NCI-H1694 treated with DMSO at 0.1 percent for 48 hours (cell line): ENCODE data around the gene THSD7A.

ENCODE experiments used
- DNase-seq: peaks from one replicate; lab custom pipeline; 2025; lab: John Stamatoyannopoulos, UW

The THSD7A gene

GRCh38 chr7:11702938-11703337 is 129.1 kb downstream of the THSD7A start:
- no peak for DNase-seq

GRCh38 chr7:11701829-11702560 is 130.0 kb downstream of the THSD7A start:
- no peak for DNase-seq

GRCh38 chr7:11699666-11700065 is 132.3 kb downstream of the THSD7A start:
- DNase-seq: no peak

GRCh38 chr7:11698384-11698871 is 133.6 kb downstream of the THSD7A start:
- DNase-seq: peak; percentile 7

GRCh38 chr7:11690395-11690794 is 141.6 kb downstream of the THSD7A start:
- DNase-seq: no peak

GRCh38 chr7:11689096-11689495 is 142.9 kb downstream of the THSD7A start:
- no peak for DNase-seq

GRCh38 chr7:11681461-11681860 is 150.5 kb downstream of the THSD7A start:
- no peak for DNase-seq

- no peak for DNase-seq
Observed at GRCh38 chr7:11675163-11675562, 156.8 kb downstream of the THSD7A start.

- no peak for DNase-seq
Observed at GRCh38 chr7:11668727-11669126, 163.3 kb downstream of the THSD7A start.

GRCh38 chr7:11667810-11668185 is 164.2 kb downstream of the THSD7A start:
- DNase-seq: no peak

- no peak for DNase-seq
Observed at GRCh38 chr7:11667071-11667809, 164.8 kb downstream of the THSD7A start.

GRCh38 chr7:11665357-11665756 is 166.6 kb downstream of the THSD7A start:
- peak; percentile 91 for DNase-seq

GRCh38 chr7:11655642-11656041 is 176.4 kb downstream of the THSD7A start:
- DNase-seq: no peak

GRCh38 chr7:11655163-11655562 is 176.8 kb downstream of the THSD7A start:
- no peak for DNase-seq

GRCh38 chr7:11650500-11650899 is 181.5 kb downstream of the THSD7A start:
- DNase-seq: no peak

- DNase-seq: no peak
Observed at GRCh38 chr7:11650030-11650429, 182.0 kb downstream of the THSD7A start.

- DNase-seq: no peak
Observed at GRCh38 chr7:11648980-11649379, 183.0 kb downstream of the THSD7A start.

GRCh38 chr7:11648101-11648500 is 183.9 kb downstream of the THSD7A start:
- DNase-seq: no peak

- no peak for DNase-seq
Observed at GRCh38 chr7:11642841-11643240, 189.2 kb downstream of the THSD7A start.

- no peak for DNase-seq
Observed at GRCh38 chr7:11642276-11642675, 189.7 kb downstream of the THSD7A start.

- no peak for DNase-seq
Observed at GRCh38 chr7:11638011-11638774, 193.8 kb downstream of the THSD7A start.

GRCh38 chr7:11636274-11636673 is 195.7 kb downstream of the THSD7A start:
- no peak for DNase-seq

GRCh38 chr7:11633310-11633709 is 198.7 kb downstream of the THSD7A start:
- DNase-seq: no peak
